HCT116 (cell line): ENCODE measurements around the gene GPS2. TPM values are rescaled to one million over a fixed set of nuclear protein-coding genes. Genes with fewer than 3 reads are reported as not detected.
A peak's percentile ranks its signal among the peaks of the same experiment; 100 is the strongest.

Experiments
- ATAC-seq: fragments of 200-7000 bp; cut with Tn5 transposase; 2 replicates; pipeline ENCODE4 v1.9.1; 2020; ENCODE audit warnings: mild to moderate bottlenecking, moderate library complexity
- BruUV-seq: library from RNA; stranded (reverse); fragments of 400-500 nt; replicated peaks from 2 replicates; lab custom pipeline; 2021; lab: Mats Ljungman, UMichigan
- CTCF ChIA-PET: fragments of 300-600 bp; sonication (Branson Sonifier 250); formaldehyde crosslinking; loops from one replicate; lab custom pipeline; 2021; ENCODE audit warnings: antibody characterized with exemption; lab: Charles Lee
- POLR2A ChIA-PET: fragments of 300-600, 350-600 bp; sonication (Branson Sonifier 250); formaldehyde crosslinking; loops from one replicate; lab custom pipeline; 2021; ENCODE audit warnings: antibody characterized with exemption; lab: Charles Lee
- RAD21 ChIA-PET, 2 experiments: fragments of 300-600 bp; sonication (Branson Sonifier 250); formaldehyde crosslinking; loops; one replicate each; lab custom pipeline; 2023; ENCODE audit warnings: low total read pairs in 2 of 2; ENCODE audit not compliant: uncharacterized antibody in 2 of 2, unreplicated experiment in 2 of 2, low non-redundant PET in 1 of 2; lab: Charles Lee
- DNase-seq: peaks from one replicate; pipeline ENCODE4 v3.0.0-alpha.2; 2010; ENCODE audit warnings: low read depth, low spot score
- H2AFZ ChIP-seq: fragments of 200-600 bp; shearing (Covaris generic), sonication (generic); 2 replicates; pipeline ENCODE4 v1.6.1; 2017; ENCODE audit warnings: low read depth, mixed run types, mixed read lengths, antibody characterized with exemption, low read length; ENCODE audit not compliant: poor library complexity, severe bottlenecking
- H3K27ac ChIP-seq: 2 replicates; pipeline ENCODE4 v1.5.1; 2012; ENCODE audit warnings: low read depth, low read length
- H3K27me3 ChIP-seq: fragments of 200-600 bp; sonication (generic); 2 replicates; pipeline ENCODE4 v1.6.1; 2016; ENCODE audit warnings: mixed run types, low read length, mixed read lengths; ENCODE audit not compliant: insufficient read depth
- H3K36me3 ChIP-seq, 2 experiments: fragments of 200-500 bp in 1 of 2; fragments of 200-600 bp in 1 of 2; sonication (Bioruptor generic) in 1 of 2; sonication (generic) in 1 of 2; 2 replicates each; pipeline versions ENCODE4 v1.5.1 to v1.6.1; 2014 to 2016; ENCODE audit warnings: low read length in 2 of 2, inconsistent platforms in 1 of 2, mixed read lengths in 1 of 2, mixed run types in 1 of 2; ENCODE audit not compliant: insufficient read depth in 2 of 2, control insufficient read depth in 1 of 2
- H3K4me1 ChIP-seq, 2 experiments: fragments of 200-600 bp in 1 of 2; sonication (generic) in 1 of 2; 2 replicates each; pipeline versions ENCODE4 v1.5.1 to v1.6.1; 2012 to 2017; ENCODE audit warnings: low read length in 2 of 2, inconsistent platforms in 1 of 2, mild to moderate bottlenecking in 1 of 2, mixed read lengths in 1 of 2, mixed run types in 1 of 2, moderate library complexity in 1 of 2; ENCODE audit not compliant: insufficient read depth in 2 of 2, control insufficient read depth in 1 of 2
- H3K4me2 ChIP-seq: fragments of 200-600 bp; sonication (generic); 2 replicates; pipeline ENCODE4 v1.6.1; 2017; ENCODE audit warnings: mixed run types, low read length, mixed read lengths
- H3K4me3 ChIP-seq, 2 experiments: fragments of 200-600 bp in 1 of 2; sonication (generic) in 1 of 2; replicated peaks in 1 of 2; 2 replicates each; pipeline ENCODE4 v1.5.1; 2011 to 2016; ENCODE audit warnings: low read length in 2 of 2, control low read depth in 1 of 2, low read depth in 1 of 2, mild to moderate bottlenecking in 1 of 2, mixed read lengths in 1 of 2, mixed run types in 1 of 2
- H3K79me2 ChIP-seq: fragments of 200-600 bp; sonication (generic); 2 replicates; pipeline ENCODE4 v1.6.1; 2017; ENCODE audit warnings: mild to moderate bottlenecking, mixed run types, low read length, moderate library complexity, mixed read lengths; ENCODE audit not compliant: insufficient read depth
- H3K9ac ChIP-seq: fragments of 200-600 bp; sonication (generic); 2 replicates; pipeline ENCODE4 v1.6.1; 2016; ENCODE audit warnings: low read length, mixed read lengths
- H3K9me2 ChIP-seq: fragments of 200-600 bp; sonication (generic), shearing (Covaris generic); 2 replicates; pipeline ENCODE4 v1.6.1; 2017; ENCODE audit warnings: mixed run types, mild to moderate bottlenecking, moderate library complexity; ENCODE audit not compliant: insufficient read depth
- H3K9me3 ChIP-seq, 2 experiments: fragments of 200-500 bp in 1 of 2; fragments of 200-600 bp in 1 of 2; sonication (Bioruptor generic) in 1 of 2; sonication (generic) in 1 of 2; 2 replicates each; pipeline ENCODE4 v1.6.1; 2014 to 2017; ENCODE audit warnings: low read length in 2 of 2, mixed read lengths in 2 of 2, inconsistent platforms in 1 of 2, low read depth in 1 of 2, mild to moderate bottlenecking in 1 of 2, mixed run types in 1 of 2, moderate library complexity in 1 of 2; ENCODE audit not compliant: control insufficient read depth in 1 of 2, insufficient read depth in 1 of 2
- H4K20me1 ChIP-seq: fragments of 200-600 bp; sonication (generic), shearing (Covaris generic); 2 replicates; pipeline ENCODE4 v1.6.1; 2017; ENCODE audit warnings: mixed run types, mild to moderate bottlenecking, moderate library complexity; ENCODE audit not compliant: insufficient read depth
- CBX3 ChIP-seq: IDR thresholded peaks from 2 replicates; pipeline ENCODE4 v1.6.1; 2012; ENCODE audit warnings: low read depth
- EGR1 ChIP-seq: IDR thresholded peaks from 2 replicates; pipeline ENCODE4 v1.6.1; 2012; ENCODE audit warnings: low read depth
- JUND ChIP-seq: IDR thresholded peaks from 2 replicates; pipeline ENCODE4 v1.6.1; 2012
- SIN3A ChIP-seq: IDR thresholded peaks from 2 replicates; pipeline ENCODE4 v1.6.1; 2012; ENCODE audit warnings: low read depth
- YY1 ChIP-seq: IDR thresholded peaks from 2 replicates; pipeline ENCODE4 v1.6.1; 2011; ENCODE audit warnings: low read length, low read depth, moderate library complexity, mild to moderate bottlenecking; ENCODE audit not compliant: insufficient replicate concordance; ENCODE audit errors: extremely low read depth
- intact Hi-C: fragments of 100-400 bp; cut with micrococcal nuclease; formaldehyde crosslinking; loops from 2 replicates; pipeline ENCODE4 v1.10.0; 2022
- total RNA-seq: library from RNA; stranded (reverse); gene quantifications from one replicate; pipeline ENCODE4 v1.2.1, GENCODE V29; 2021; ENCODE audit not compliant: unreplicated experiment
- TF ChIP-seq, protein P1 (sequence below), 3 experiments: fragments of 200-600 bp in 1 of 3; sonication (generic) in 1 of 3; IDR thresholded peaks in 2 of 3; conservative IDR thresholded peaks in 1 of 3; 2 replicates each; pipeline ENCODE4 v1.5.1; 2012 to 2017; ENCODE audit warnings: low read depth in 2 of 3, low read length in 2 of 3, antibody characterized with exemption in 1 of 3, borderline replicate concordance in 1 of 3, control low read depth in 1 of 3, mild to moderate bottlenecking in 1 of 3, mixed read lengths in 1 of 3, mixed run types in 1 of 3, moderate library complexity in 1 of 3; ENCODE audit not compliant: insufficient read depth in 1 of 3
- TF ChIP-seq, protein P2 (sequence below): IDR thresholded peaks from 2 replicates; pipeline ENCODE4 v1.6.1; 2012

The GPS2 gene
- total RNA-seq, 1 experiment from 2014 or later: 61.3 TPM

DNA sequence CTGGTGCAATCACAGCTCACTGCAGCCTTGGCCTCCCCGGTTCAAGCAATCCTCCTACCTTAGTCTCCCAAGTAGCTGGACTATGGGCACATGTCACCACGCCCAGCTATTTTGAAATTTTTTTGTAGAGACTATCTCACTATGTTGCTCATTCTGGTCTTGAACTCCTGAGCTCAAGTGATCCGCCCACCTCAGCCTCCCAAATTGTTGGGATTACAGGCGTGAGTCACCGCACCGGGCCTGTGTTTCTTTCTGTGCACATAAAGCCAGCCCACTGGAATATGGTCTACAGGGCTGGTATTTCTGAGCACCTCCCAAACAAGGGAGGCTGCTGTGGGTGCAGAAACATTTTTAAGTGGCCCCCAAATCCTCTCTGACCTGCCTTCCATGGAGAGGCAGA, 48.2 kb upstream of the GPS2 start:
- TF ChIP-seq EGR1: 0 out of 2 replicates have a peak, but pooled peaks have one; percentile 51
- no peak for TF ChIP-seq SIN3A
- TF ChIP-seq, all 23 proteins: peak for 1
- BruUV-seq: no TSS peak
- 0 out of 4 replicates have a peak overlapping the region, but pooled peaks of 1 of the 2 experiments have one; percentile 21 for H3K4me3 ChIP-seq
- H3K36me3 ChIP-seq: no peaks in the 10 kb centered on the region
- peaks cover 11 to 23% of the 10 kb centered on the region in 2 experiments for H3K4me1 ChIP-seq
- no peaks in the 10 kb centered on the region for H4K20me1 ChIP-seq
- H3K4me2 ChIP-seq: peak overlapping the region; percentile 61
- RAD21 ChIA-PET: interaction anchor here in 1 of 2 experiments (0.6 kb wide), 1 partner anchor 419 kb away, joined by 7 read pairs; no protein-coding TSS in a partner anchor
- CTCF ChIA-PET: no interaction called here
- ATAC-seq: peak; percentile 88
- POLR2A ChIA-PET: interaction anchor here (1.6 kb wide), 1 partner anchor 40 kb away, joined by 3 read pairs; the partner anchor contains the start of gene TMEM256
- H3K9me2 ChIP-seq: no peaks in the 10 kb centered on the region
- H3K9me3 ChIP-seq: no peaks in the 10 kb centered on the region
- H3K79me2 ChIP-seq: no peaks in the 10 kb centered on the region
- H3K27me3 ChIP-seq: no peaks in the 10 kb centered on the region
- DNase-seq: no peak
- H3K27ac ChIP-seq: no peak overlapping the region
- peak overlapping the region; percentile 16 for H3K9ac ChIP-seq
- peak overlapping the region; percentile 89 for H2AFZ ChIP-seq
- intact Hi-C loops: no loop called here

- ChIA-PET CTCF (interaction anchor here (1.5 kb wide), 1 partner anchor 199 kb away, joined by 3 read pairs; no protein-coding TSS in a partner anchor), POLR2A (no interaction called here)
- ATAC-seq (no peak), DNase-seq (no peak)
- Histone ChIP-seq H3K4me3 (no peak overlapping the region), H3K27ac (no peak overlapping the region), H3K36me3 (no peaks in the 10 kb centered on the region), H3K4me2 (no peak overlapping the region), H3K4me1 (peaks cover 11 to 23% of the 10 kb centered on the region in 2 experiments), H3K9ac (no peak overlapping the region), H4K20me1 (no peaks in the 10 kb centered on the region)
- intact Hi-C loops: no loop called here
- TF ChIP-seq YY1 (no peak), JUND (no peak), CBX3 (no peak)
- TF ChIP-seq, protein P1, sequence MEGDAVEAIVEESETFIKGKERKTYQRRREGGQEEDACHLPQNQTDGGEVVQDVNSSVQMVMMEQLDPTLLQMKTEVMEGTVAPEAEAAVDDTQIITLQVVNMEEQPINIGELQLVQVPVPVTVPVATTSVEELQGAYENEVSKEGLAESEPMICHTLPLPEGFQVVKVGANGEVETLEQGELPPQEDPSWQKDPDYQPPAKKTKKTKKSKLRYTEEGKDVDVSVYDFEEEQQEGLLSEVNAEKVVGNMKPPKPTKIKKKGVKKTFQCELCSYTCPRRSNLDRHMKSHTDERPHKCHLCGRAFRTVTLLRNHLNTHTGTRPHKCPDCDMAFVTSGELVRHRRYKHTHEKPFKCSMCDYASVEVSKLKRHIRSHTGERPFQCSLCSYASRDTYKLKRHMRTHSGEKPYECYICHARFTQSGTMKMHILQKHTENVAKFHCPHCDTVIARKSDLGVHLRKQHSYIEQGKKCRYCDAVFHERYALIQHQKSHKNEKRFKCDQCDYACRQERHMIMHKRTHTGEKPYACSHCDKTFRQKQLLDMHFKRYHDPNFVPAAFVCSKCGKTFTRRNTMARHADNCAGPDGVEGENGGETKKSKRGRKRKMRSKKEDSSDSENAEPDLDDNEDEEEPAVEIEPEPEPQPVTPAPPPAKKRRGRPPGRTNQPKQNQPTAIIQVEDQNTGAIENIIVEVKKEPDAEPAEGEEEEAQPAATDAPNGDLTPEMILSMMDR (IDR thresholded peaks at IDR 0.05 in 2 of 3, conservative IDR thresholded peaks at IDR 0.05 in 1 of 3; ENCODE audit: borderline replicate concordance in 1 of 3, insufficient read depth in 1 of 3, low read depth in 2 of 3, low read length in 2 of 3): no peak
- TF ChIP-seq, protein P2, sequence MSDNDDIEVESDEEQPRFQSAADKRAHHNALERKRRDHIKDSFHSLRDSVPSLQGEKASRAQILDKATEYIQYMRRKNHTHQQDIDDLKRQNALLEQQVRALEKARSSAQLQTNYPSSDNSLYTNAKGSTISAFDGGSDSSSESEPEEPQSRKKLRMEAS: no peak
- TF ChIP-seq, all 23 proteins: peak for 0
- RAD21 ChIA-PET: no interaction called here
- BruUV-seq: no TSS peak
- Histone ChIP-seq H3K27me3 (no peaks in the 10 kb centered on the region), H3K79me2 (no peaks in the 10 kb centered on the region), H3K9me3 (no peaks in the 10 kb centered on the region), H2AFZ (no peak overlapping the region), H3K9me2 (no peaks in the 10 kb centered on the region)
Observed at GRCh38 chr17:7361906-7362305, 46.7 kb upstream of the GPS2 start.
